GM19193 (cell line): ENCODE measurements around the gene TMEM91.

Experiments
- POLR2A ChIP-seq: IDR thresholded peaks from 4 replicates; pipeline ENCODE4 v1.6.1; 2011; ENCODE audit not compliant: insufficient read depth, insufficient read length; ENCODE audit errors: extremely low read depth

Gene TMEM91

DNA sequence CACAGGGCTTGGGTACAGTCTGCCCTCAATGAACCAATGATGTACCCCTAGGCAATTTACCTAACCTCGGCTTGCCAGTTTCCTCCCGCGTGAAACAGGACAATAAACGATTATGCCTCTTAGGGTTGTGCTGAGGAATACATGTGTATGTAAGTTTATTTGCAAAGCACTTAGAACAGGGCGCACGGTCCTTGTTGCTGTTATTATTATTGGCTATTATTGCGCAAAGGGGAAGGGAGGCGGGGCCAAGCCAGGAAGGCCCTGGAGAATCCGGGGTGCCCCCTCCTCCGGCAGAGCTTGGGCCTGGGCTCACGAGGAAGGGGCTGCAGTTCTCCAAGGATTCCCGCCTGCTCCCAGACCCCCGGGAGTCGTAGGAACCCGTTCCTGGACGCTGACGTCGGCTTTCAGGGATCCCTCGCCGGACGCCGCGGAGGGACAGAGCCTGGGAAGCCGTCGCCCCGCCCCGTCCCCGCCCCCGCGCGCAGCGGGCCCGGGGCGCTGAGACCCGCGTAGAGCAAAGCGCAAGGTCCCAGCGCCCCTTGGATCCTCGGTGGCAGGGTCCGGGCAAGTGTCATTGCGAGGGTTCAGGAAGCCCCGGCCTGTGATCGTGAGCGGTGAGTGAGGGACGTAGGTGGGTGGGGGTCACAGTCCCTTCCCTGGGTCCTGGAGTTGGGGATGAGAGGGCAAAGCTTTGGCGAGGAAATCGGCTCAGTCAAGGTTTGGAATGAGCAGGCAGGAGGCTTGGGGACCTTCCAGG, at the start of gene TMEM91:
Gene TMEM91, plus strand, starts transcription at position 293 of the 757 bp plus-strand sequence. CDS start 1,777 bp downstream, outside the sequence.
- peak; percentile 7 for TF ChIP-seq POLR2A

DNA sequence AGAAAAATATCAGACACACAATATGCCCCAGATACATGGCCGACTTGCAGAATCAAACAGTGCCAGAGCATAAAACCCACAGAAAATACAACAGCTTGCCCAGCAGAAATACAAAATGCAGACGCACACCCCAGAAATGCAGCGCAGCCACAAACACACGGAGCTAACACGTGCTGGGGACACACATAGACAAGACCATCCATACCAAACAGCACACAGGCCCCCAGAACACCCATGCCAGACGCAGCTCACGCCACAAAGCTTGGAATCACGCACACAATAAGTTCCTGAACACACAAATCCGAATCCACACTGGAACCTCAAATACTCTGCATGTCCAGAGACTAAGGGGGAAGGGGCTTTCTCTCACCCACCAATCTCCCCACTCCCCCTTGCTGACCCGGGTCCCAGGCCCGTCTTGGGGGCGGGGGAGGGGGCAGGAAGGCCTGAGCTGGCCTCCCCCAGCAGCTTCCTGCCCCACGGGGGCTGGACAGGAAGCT, 49.2 kb upstream of the TMEM91 start:
- no peak for TF ChIP-seq POLR2A

DNA sequence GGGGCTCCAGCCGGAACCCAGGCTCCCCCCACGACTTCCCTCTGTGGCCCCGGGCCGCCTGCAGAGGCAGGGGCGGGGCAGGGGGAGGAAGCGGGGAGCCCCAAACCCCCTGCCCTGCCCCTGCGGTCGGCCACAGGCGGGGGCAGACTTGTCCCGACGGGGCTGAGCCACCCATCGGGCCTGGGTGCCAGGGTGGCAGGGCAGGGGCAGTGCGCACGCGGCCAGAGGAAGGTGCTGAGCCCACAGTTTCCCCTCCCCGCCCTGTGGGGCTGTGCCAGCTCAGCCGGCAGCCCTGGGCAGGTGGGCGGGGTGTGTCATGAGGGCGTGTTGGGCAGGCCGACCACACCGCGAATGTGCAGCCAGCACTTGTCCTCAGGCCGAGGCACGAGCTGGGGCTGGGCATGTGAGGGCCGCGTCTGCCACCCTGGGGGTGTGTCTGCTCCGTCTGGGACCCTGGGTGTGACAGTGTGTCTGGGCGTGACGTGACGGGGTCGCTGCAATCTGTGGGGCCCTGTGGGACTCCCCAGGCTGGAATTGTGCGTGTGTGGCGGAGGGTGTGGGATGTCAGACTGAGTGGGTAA, 48.7 kb upstream of the TMEM91 start:
- TF ChIP-seq POLR2A, result peak; percentile 54

DNA sequence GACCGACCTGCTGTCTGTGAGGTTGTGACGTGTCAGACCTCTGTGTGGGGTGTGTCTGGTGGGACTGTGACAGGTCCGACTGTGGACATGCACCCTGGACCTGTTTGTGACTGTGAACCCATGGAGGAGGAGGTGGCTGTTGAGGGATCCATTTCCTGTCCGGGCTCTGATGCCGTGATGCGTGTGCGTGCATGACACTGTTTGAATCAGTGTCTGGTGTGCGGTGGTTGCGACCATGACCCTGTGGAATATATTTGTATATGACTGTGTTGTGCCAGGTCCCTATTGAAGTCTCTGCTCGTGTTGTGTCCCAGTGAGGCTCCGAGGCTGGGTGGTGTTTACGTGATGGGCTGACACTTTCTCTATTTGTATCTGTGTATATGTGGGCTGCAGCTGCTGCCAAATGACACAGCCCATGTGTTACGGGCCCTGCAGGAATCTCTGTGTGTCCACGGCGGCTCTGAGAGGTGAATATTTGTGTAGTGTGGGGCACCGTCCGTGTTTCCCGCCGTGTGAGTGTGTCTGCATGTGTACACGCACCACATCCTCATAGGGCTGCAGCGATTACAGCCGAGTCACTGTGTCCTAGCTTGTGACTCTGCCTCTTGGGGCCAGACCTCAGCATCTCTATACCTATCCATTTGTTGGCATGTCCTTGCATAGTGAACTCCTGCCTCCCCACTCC, 48.0 kb upstream of the TMEM91 start:
- TF ChIP-seq POLR2A, result no peak

DNA sequence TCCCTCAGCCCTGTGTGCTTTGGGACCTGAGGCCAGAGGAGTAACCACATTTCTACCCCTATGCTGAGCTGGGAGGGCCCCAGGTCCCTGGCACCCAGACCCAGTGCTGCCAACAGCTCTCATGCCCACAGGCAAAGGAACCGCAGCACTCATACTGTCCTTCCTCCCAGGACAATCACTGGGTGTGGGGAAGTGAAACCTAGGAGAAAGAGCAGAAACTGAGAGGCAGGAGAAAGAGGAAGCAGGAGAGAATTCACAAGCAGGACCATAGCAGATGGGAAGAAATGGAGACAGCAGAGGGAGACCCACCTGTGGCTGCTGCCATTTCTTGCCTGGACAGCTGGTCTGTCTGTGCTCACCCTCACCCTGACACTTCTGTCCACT, 47.5 kb upstream of the TMEM91 start:
- TF ChIP-seq POLR2A, result no peak

DNA sequence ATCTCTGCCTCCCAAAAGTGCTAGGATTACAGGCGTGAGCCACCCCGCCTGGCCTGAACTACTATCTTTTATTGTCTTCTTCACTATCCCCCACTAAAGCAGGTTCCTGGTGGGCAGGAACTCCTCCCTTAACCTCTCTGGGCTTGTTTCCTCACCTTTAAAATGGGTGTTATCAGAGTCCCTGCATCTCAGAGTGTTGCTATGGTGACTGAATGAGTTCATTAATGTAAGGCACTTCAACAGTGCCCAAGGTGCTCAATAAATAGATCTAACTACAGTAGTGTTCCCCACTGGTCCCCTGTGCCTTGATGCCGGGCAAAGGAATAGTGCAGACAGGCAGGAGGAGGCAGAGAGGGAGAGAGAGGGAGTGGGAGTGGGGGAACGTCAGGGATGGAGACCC, 45.9 kb upstream of the TMEM91 start:
- no peak for TF ChIP-seq POLR2A

DNA sequence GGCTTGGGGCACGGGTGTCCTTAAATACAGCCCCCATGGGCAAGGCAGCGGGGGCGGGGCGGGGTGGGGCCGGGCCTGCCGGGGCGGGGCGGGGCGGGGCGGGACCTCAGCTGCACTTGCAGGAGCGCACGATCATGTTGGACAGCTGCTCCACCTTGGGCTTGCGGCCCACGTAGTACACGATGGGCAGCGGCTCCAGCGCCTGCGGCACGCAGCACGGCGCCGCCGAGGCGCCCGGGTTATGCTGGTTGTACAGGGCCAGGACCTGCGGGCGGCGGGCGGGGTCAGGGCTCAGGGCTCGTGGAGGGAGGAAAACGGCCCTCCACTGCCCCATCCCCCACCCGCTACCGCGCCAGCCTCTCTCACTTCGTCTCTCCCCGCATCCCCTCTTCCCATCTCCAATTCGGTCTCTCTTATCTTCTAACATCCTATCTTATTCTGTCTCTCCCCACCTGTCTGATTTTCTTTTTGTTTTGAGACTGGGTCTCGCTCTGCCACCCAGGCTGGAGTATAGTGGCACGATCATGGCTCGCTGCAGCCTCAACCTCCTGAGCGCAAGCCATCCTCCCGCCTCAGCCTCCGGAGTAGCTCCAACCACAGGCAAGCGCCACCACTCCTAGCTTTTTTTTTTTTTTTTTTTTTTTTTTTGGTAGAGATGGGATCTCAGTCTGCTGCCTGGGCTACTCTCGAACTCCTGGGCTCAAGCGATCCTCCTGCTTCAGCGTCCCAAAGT, 45.2 kb upstream of the TMEM91 start:
- TF ChIP-seq POLR2A, result no peak

DNA sequence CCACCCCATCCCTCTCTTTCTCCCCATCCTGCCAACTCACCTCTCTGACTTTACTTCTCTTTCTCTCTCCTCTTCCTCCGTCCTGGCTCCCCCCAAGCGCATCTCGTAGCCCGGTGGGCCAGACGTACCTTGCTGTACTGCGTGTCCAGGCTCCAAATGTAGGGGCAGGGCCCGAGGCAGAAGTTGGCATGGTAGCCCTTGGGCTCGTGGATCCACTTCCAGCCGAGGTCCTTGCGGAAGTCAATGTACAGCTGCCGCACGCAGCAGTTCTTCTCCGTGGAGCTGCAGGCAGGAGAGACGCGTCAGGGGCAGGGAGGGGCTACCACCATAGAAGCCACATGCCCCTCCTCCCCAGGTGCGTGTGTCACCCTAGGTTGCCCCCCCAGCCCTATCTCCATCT, 44.3 kb upstream of the TMEM91 start:
- no peak for TF ChIP-seq POLR2A

DNA sequence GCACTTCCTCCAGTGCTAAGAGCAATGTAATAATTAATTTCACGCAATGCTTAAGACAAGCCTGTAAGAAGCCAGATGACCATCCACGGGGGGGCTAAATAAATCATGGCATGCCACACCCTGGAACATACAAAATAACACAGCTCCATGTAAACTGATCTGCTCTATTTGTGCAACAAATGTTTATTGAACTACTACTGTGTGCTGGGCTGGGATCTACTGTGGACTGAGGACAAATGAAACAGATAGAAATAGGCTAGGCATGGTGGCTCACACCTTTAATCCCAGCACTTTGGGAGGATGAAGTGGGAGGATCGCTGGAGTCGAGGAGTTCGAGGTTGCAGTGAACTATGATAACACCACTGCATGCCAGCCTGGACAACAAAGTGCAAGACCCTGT, 43.9 kb upstream of the TMEM91 start:
- TF ChIP-seq POLR2A, result no peak

DNA sequence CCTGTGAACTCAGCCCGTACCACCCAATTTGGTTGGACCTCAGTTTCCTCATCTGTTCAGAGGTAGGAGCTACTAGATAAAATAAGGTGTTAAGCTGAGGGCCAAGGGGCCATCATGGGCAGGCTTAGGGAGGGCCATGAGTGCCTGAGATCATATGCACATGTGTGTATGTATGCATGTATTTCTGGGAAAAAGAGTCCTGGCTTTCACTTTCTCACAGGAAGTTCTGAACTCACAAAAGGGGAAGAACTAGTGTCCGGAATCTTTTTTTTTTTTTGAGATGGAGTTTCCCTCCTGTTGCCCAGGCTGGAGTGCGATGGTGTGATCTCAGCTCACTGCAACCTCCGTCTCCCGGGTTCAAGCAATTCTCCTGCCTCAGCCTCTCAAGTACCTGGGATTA, 41.5 kb upstream of the TMEM91 start:
- TF ChIP-seq POLR2A, result no peak

DNA sequence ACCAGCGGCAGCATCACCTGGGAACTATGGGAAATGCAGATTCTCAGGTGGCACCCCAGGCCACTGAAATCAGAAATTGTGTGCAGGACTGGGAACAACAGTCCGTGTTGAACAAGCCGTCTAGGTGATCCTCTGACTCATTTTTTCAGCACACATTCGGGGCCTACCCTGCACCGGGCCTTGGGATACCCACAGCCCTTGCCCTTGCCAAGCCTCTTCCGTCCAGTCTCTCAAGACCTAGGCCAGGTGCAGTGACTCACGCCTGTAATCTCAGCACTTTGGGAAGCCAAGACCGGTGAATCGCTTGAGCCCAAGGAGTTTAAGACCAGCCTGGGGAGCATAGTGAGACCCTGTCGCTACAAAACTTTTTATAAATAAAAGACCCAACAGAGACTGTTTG, 40.9 kb upstream of the TMEM91 start:
- no peak for TF ChIP-seq POLR2A

DNA sequence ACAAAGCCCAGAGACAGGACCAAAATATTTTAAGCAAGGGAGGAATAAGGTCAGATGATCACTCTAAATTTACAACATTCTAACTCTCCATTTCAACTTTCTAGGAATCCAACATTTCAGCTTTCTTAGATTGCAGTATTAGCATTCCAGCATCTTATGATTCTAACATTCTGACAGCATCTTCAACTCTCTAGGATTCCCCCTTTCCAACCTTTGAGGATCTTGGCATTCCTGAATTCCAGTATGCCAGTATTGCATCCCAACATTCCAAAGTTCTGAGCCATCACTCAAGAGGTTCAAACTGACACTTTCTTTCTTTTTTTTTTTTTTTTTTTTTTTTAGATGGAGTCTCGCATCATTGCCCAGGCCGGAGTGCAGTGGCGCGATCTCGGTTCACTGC, 36.4 kb upstream of the TMEM91 start:
- TF ChIP-seq POLR2A, result no peak

DNA sequence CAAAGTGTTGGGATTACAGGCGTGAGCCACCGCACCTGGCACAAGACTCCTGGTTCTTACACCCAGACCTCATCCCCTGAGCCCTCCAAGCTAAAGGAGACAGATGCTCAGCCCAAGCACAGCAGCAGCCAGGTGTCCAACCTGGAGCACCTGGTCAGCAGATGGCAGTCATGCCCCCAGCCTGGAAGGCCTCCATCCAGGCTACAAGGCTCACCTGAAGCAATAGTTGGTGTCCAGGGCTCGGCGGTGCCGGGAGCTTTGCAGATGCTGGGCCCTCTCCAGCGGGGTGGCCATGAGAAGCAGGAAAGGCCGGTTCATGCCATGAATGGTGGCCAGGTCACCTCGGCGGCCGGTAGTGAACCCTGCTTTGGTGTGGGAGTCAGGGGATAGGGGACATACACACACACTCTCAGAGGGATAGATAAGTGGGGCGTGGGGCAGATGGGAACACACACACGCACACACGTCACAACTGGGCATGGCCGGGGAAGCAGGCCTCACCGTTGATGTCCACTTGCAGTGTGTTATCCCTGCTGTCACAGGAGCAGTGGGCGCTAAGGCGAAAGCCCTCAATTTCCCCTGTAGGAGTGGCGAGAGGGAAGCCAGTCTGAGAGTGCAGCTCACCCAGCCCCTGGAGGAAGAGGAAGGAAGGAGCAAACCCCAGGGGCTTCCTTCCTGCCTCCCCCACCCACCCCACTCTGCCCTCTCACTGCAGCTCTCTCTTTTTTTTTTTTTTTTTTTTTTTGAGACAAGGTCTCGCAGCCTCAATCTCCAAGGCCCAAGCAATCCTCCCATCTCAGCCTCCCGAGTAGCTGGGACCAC, 34.5 kb upstream of the TMEM91 start:
- no peak for TF ChIP-seq POLR2A

DNA sequence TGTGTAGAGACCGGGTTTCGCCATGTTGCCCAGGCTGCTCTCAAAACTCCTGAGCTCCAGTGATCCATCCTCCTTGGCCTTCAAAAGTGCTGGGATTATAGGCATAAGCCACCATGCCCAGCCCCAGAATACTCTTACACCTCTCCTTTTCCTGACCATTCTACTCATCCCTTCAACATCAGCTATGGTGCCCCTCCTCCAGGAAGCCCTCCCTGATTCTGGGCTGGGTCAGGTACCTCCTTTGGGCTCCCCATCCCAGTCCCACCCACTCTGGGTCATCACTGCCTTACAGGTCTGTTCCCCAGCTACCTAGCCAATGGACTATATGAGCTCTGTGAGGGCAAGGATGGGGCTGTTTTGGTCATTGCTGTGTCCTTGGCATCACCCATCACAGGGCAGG, 32.2 kb upstream of the TMEM91 start:
- TF ChIP-seq POLR2A, result no peak

DNA sequence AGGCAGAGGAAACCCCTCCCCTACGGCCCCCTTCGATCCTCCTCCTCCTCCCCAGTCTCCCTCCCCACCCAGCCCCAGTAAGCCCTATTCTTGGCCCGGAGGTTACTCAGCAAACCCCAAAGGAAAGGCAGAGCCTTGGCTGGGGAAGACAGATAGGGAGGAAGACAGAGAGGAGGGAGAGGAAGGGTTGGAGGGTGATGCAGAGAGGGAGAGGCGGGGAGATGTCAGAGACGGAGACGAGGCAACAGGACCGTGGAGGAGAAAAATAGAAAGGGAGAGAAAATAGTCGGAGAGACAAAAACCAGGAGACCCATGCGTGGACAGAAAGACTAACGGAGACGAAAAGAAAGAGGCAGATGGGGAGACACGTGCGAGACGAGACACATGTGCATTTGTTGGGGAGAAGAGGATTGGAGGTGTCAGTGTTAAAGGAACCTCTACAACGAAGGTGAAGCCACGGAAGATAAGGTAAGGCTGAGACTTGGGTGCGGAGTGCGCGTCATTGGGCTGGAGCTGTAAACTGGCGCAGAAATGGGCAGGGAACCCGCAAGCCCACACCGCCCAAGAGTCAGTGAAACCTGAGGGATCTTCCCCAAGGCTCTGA, 25.5 kb upstream of the TMEM91 start:
- TF ChIP-seq POLR2A, result no peak
